IPS-NIHi7 (cell line): ENCODE measurements around the gene ERCC6L2.

Source experiments
- DNase-seq: peaks from one replicate; pipeline ENCODE4 v3.0.0; 2012; ENCODE audit warnings: mixed read lengths; ENCODE audit errors: extremely low spot score

ERCC6L2 gene

GRCh38 chr9:95980262-95981125, 105.0 kb downstream of the ERCC6L2 start:
- no peak for DNase-seq

GRCh38 chr9:95981761-95982390, 106.4 kb downstream of the ERCC6L2 start:
- no peak for DNase-seq

GRCh38 chr9:95985440-95986055, 110.1 kb downstream of the ERCC6L2 start:
- no peak for DNase-seq

- DNase-seq, result no peak
Observed at GRCh38 chr9:95989297-95989696, 113.8 kb downstream of the ERCC6L2 start.

GRCh38 chr9:95991326-95991725, 115.8 kb downstream of the ERCC6L2 start:
- DNase-seq, result no peak

- no peak for DNase-seq
Observed at GRCh38 chr9:95992536-95992935, 117.0 kb downstream of the ERCC6L2 start.

- DNase-seq, result no peak
Observed at GRCh38 chr9:95993337-95993736, 117.8 kb downstream of the ERCC6L2 start.

- DNase-seq, result no peak
Observed at GRCh38 chr9:95999390-95999789, 123.9 kb downstream of the ERCC6L2 start.

GRCh38 chr9:96004379-96004778, 128.9 kb downstream of the ERCC6L2 start:
- DNase-seq, result no peak

GRCh38 chr9:96006296-96006879, 130.9 kb downstream of the ERCC6L2 start:
- DNase-seq, result no peak

GRCh38 chr9:96006961-96007360, 131.5 kb downstream of the ERCC6L2 start:
- DNase-seq, result no peak

- no peak for DNase-seq
Observed at GRCh38 chr9:96008502-96009222, 133.2 kb downstream of the ERCC6L2 start.

GRCh38 chr9:96009223-96009602, 133.7 kb downstream of the ERCC6L2 start:
- no peak for DNase-seq

- DNase-seq, result no peak
Observed at GRCh38 chr9:96009690-96010472, 134.4 kb downstream of the ERCC6L2 start.

- no peak for DNase-seq
Observed at GRCh38 chr9:96014078-96014477, 138.6 kb downstream of the ERCC6L2 start.

GRCh38 chr9:96015876-96016686, 140.6 kb downstream of the ERCC6L2 start:
- no peak for DNase-seq
